Uterus (tissue), 2 donors: ENCODE results near the gene IRF2BP2.
A peak's percentile ranks its signal among the peaks of the same experiment; 100 is the strongest.

ENCODE experiments used
- POLR2A ChIP-seq, 2 donors: fragments of 450-650 bp; IDR thresholded peaks; one replicate each; pipeline ENCODE4 v1.6.1; 2016; ENCODE audit warnings: antibody characterized with exemption in 2 of 2, mild to moderate bottlenecking in 1 of 2, moderate library complexity in 1 of 2
- TF ChIP-seq, protein P1 (sequence below), 4 experiments: fragments of 200-600 bp in 2 of 4; fragments of 450-650 bp in 2 of 4; sonication (generic) in 2 of 4; IDR thresholded peaks; one replicate each; pipeline ENCODE4 v1.5.1; 2016 to 2019; ENCODE audit warnings: antibody characterized with exemption in 4 of 4, mild to moderate bottlenecking in 2 of 4, moderate library complexity in 1 of 4

DNA sequence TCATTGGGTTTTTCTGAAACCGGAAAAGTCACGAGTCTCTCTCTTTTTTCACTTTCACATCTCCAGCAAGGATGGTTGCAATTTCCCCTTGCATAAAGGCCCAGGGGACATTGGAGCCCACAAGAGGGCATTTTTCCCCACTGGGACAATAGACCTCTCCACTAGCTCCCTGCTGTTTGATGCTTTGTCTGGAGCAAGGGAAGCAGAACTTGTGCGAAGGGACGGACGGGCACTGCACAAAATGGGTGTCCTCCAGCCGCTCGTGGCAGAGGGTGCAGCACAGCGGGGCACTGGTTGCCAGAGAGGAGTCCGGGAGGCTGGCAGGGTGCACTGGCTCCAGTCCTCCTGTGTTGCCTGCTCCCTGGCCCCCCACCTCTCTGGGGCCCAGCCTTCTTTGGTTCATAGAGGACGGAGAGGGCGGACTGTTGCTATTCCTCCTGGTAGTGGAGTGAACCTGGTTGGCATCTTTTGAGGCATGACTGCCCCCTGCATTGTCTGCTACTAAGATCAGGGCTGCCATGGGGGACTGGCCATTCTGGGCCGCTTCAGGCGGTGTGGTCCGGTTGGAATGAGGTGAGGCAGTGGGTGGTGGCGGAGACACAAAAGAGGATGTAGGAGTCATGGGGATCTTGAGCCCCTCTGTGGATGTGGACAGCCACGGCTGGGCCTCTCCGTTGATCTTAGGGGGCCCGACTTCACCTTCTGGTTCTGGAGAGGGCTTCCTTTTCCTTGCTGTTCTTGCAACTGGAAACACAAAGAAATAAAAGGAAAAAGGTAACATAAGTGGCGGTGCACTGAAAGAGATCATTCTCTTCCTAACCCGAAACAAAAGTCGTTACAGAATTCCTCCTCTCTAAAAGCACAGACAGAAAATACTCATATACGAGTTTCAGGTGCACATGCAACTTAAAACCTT lies 2.6 kb downstream of the IRF2BP2 start:
- no peak for TF ChIP-seq POLR2A (IDR thresholded peaks at IDR 0.05)
- TF ChIP-seq, protein P1, sequence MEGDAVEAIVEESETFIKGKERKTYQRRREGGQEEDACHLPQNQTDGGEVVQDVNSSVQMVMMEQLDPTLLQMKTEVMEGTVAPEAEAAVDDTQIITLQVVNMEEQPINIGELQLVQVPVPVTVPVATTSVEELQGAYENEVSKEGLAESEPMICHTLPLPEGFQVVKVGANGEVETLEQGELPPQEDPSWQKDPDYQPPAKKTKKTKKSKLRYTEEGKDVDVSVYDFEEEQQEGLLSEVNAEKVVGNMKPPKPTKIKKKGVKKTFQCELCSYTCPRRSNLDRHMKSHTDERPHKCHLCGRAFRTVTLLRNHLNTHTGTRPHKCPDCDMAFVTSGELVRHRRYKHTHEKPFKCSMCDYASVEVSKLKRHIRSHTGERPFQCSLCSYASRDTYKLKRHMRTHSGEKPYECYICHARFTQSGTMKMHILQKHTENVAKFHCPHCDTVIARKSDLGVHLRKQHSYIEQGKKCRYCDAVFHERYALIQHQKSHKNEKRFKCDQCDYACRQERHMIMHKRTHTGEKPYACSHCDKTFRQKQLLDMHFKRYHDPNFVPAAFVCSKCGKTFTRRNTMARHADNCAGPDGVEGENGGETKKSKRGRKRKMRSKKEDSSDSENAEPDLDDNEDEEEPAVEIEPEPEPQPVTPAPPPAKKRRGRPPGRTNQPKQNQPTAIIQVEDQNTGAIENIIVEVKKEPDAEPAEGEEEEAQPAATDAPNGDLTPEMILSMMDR (IDR thresholded peaks at IDR 0.05), result peak in 1 of 4 experiments; percentile 6
